ENCODE measurements around the gene FNDC3A. TPM values are rescaled to one million over a fixed set of nuclear protein-coding genes. Genes with fewer than 3 reads are reported as not detected.

FNDC3A gene
- total RNA-seq, 1 donor from 2014 or later: 39.4 TPM

DNA sequence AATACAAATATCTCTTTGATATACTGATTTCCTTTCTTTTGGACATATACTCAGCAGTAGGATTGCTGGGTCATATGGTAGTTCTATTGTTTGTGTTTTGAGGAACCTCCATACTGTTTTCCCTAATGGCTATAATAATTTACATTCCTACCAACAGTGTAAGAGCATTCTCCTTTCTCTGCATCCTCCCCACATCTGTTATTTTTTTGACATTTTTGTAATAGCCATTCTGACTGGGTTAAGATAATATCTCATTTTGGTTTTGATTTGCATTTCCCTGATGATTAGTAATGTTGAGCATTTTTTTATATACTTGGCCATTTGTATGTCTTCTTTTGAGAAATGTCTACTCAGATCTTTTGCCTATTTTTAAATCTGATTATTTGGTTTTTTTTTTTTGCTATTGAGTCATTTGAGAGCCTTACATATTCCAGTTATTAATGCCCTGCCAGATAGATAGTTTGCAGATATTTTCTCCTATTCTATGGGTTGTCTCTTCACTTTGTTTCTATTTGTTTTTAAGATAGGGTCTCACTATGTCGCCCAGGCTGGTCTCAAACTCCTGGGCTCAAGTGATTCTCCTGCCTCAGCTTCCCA, 95.7 kb downstream of the FNDC3A start:
- Mint-ChIP-seq H3K27me3 (ENCODE audit: unreplicated experiment) (no peaks in the 10 kb centered on the region), H3K9me3 (ENCODE audit: unreplicated experiment) (no peaks in the 10 kb centered on the region), H3K36me3 (ENCODE audit: low read depth, unreplicated experiment) (no peaks in the 10 kb centered on the region), H3K4me3 (ENCODE audit: unreplicated experiment) (no peak overlapping the region), H3K27ac (ENCODE audit: unreplicated experiment) (no peak overlapping the region), H3K4me1 (ENCODE audit: unreplicated experiment) (no peaks in the 10 kb centered on the region)
- TF ChIP-seq, protein P1, sequence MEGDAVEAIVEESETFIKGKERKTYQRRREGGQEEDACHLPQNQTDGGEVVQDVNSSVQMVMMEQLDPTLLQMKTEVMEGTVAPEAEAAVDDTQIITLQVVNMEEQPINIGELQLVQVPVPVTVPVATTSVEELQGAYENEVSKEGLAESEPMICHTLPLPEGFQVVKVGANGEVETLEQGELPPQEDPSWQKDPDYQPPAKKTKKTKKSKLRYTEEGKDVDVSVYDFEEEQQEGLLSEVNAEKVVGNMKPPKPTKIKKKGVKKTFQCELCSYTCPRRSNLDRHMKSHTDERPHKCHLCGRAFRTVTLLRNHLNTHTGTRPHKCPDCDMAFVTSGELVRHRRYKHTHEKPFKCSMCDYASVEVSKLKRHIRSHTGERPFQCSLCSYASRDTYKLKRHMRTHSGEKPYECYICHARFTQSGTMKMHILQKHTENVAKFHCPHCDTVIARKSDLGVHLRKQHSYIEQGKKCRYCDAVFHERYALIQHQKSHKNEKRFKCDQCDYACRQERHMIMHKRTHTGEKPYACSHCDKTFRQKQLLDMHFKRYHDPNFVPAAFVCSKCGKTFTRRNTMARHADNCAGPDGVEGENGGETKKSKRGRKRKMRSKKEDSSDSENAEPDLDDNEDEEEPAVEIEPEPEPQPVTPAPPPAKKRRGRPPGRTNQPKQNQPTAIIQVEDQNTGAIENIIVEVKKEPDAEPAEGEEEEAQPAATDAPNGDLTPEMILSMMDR (IDR thresholded peaks at IDR 0.05; ENCODE audit: unreplicated experiment): no peak
- no peak for DNase-seq (ENCODE audit: low spot score)

DNA sequence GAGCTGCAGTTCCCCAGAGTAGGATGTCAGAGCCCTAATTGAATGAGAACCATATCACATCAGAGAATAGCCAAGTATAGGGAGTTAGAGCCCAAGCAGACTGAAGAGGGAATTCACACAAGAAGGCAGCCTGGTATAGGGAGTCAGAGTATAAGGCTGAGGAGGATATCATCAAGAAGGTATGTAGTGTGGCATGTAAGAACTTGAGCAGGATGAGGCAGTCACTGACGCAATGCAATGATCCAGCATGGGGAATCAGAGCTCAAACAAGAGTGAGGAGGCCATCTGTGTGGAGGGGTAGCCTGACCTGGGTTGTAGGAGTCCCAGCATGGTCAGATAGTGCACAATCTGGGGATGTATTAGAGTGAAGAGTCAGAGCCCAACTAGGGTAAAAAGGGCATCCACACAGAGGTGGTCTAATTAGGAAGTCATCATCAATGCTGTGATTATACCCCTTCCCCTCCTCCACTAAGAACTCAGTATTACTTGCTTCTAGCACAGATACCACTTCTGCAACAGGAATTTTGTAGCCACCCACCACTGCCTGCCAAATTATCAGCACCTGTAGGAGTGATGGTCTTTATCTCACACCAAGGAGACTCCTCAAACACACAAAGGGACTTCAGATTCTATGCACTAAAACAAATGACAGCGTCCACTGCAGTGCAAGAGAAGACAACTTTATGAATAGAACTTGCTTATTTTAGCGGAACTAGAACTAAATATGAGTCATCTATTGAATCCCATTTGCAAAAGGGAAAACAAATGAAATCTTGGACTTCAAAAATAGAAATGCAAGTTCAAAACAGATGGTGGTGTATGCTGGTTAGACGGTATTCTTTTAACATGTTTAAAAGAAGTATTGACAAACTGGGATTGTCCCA, 107.2 kb downstream of the FNDC3A start:
- Mint-ChIP-seq H3K4me3 (ENCODE audit: unreplicated experiment) (no peak overlapping the region), H3K27ac (ENCODE audit: unreplicated experiment) (no peak overlapping the region), H3K4me1 (ENCODE audit: unreplicated experiment) (peaks cover 3% of the 10 kb centered on the region), H3K27me3 (ENCODE audit: unreplicated experiment) (no peaks in the 10 kb centered on the region), H3K36me3 (ENCODE audit: low read depth, unreplicated experiment) (no peaks in the 10 kb centered on the region), H3K9me3 (ENCODE audit: unreplicated experiment) (no peaks in the 10 kb centered on the region)
- no peak for DNase-seq (ENCODE audit: low spot score)
- TF ChIP-seq, protein P1 (IDR thresholded peaks at IDR 0.05; ENCODE audit: unreplicated experiment): no peak

DNA sequence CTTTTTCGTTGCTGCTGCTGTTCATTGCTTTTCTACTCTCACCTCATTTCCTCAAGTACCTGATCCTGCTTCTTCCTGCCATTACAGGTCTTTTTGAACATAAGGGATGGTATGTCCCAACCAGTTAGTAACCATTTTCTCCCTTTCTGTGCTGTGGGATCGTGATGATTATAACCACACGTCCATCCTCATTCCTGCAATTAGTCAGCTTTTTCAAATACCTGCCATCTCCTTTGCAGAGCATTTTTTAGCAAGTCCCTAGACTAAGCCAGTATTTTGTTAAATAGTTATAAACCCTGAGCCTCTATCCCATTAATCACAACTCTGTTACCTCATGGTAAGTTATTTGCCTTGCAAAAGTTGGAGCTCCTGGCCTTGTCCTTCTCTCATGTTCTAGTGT, 109.2 kb downstream of the FNDC3A start:
- no peaks in the 10 kb centered on the region for H3K36me3 Mint-ChIP-seq (ENCODE audit: low read depth, unreplicated experiment)
- TF ChIP-seq, protein P1 (IDR thresholded peaks at IDR 0.05; ENCODE audit: unreplicated experiment): no peak
- DNase-seq (ENCODE audit: low spot score): no peak
- no peaks in the 10 kb centered on the region for H3K27me3 Mint-ChIP-seq (ENCODE audit: unreplicated experiment)
- no peaks in the 10 kb centered on the region for H3K9me3 Mint-ChIP-seq (ENCODE audit: unreplicated experiment)
- no peak overlapping the region for H3K4me3 Mint-ChIP-seq (ENCODE audit: unreplicated experiment)
- H3K4me1 Mint-ChIP-seq (ENCODE audit: unreplicated experiment): peaks cover 3% of the 10 kb centered on the region
- no peak overlapping the region for H3K27ac Mint-ChIP-seq (ENCODE audit: unreplicated experiment)

DNA sequence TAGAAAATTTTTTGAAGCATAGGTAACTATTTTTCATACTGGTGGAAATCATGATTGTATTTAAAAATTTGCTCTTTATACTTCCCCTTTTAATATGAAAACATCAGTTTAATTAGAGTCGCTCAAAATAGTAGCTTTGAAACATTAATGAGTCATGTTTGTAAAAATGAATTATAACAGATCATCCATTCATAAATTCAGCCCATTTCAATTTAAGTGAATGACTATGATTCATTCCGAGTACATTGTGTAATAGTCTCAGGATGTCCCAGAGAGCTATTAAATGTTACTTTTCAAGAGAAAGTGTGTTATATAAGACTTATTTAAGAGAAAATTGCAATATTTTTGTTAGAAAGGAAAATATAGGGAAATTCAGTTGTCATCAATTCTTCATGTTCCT, 111.0 kb downstream of the FNDC3A start:
- Mint-ChIP-seq H3K36me3 (ENCODE audit: low read depth, unreplicated experiment) (no peaks in the 10 kb centered on the region), H3K9me3 (ENCODE audit: unreplicated experiment) (no peaks in the 10 kb centered on the region), H3K4me3 (ENCODE audit: unreplicated experiment) (no peak overlapping the region), H3K27ac (ENCODE audit: unreplicated experiment) (no peak overlapping the region), H3K4me1 (ENCODE audit: unreplicated experiment) (peaks cover 3% of the 10 kb centered on the region), H3K27me3 (ENCODE audit: unreplicated experiment) (no peaks in the 10 kb centered on the region)
- no peak for DNase-seq (ENCODE audit: low spot score)
- TF ChIP-seq, protein P1 (IDR thresholded peaks at IDR 0.05; ENCODE audit: unreplicated experiment): no peak

DNA sequence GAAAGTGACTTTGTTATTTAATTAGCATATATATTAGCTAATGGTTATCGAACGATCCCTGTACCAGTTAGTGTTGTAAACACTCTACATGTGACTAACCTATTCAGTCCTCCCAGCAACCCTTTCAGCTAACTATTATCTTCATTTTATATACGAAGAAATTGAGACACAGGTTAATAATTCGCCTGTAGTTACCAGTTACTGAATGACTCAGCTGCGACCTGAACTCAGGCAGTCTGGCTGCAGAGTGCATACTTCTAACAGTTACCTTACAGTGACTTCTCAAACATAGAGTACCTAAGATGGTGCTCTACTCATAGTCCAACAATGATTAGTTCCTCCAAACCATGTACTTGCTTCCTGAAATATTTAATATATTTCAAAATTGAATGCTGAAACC, 117.7 kb downstream of the FNDC3A start:
- Mint-ChIP-seq H3K36me3 (ENCODE audit: low read depth, unreplicated experiment) (no peaks in the 10 kb centered on the region), H3K4me1 (ENCODE audit: unreplicated experiment) (peaks cover 3% of the 10 kb centered on the region), H3K27me3 (ENCODE audit: unreplicated experiment) (no peaks in the 10 kb centered on the region), H3K4me3 (ENCODE audit: unreplicated experiment) (no peak overlapping the region), H3K9me3 (ENCODE audit: unreplicated experiment) (no peaks in the 10 kb centered on the region), H3K27ac (ENCODE audit: unreplicated experiment) (no peak overlapping the region)
- TF ChIP-seq, protein P1 (IDR thresholded peaks at IDR 0.05; ENCODE audit: unreplicated experiment): no peak
- DNase-seq (ENCODE audit: low spot score): no peak

Measured in endothelial cell (in vitro differentiated cells).